Fibroblast of skin of back (primary cell): Measurements from ENCODE around the gene GPNMB.
"Not testable (repeated sequence)": the region's sequence is repeated elsewhere in the genome, so short reads cannot be mapped to it uniquely, and the experiment has no call there.

Experiments
- DNase-seq: peaks from one replicate; pipeline ENCODE4 v3.0.0-alpha.2; 2013

The GPNMB gene

DNA sequence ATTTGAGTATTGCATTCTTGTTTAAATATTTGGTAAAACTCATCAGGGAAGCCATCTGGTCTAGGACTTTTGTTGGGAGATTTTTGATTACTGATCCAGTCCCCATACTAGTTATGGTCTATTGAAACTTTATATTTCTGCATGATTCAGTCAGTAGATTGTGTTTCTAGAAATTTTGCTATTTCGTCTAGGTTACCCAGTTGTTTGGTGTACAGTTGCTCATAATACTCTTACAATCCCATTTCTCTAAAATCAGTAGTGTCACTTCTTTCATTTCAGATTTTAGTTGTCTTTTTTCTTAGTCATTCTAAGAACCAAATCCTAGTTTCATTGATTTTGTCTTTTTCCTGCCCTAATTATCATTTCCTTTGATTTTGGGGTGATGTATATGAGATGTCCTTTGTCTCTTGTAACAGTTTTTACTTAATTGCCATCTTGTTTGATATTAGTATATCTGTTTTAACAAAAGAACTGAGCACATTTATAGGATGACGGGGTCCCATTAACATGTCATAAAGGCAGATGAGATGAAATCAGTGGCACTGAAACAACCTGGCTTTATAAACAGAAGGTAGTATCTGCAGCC lies 60.5 kb downstream of the GPNMB start:
- no peak for DNase-seq

- DNase-seq = no peak
Measured at GRCh38 chr7:23308754-23309153, 62.2 kb downstream of the GPNMB start.

GRCh38 chr7:23312141-23312540 lies 65.6 kb downstream of the GPNMB start:
- DNase-seq = not testable (repeated sequence)

GRCh38 chr7:23315366-23315765 lies 68.8 kb downstream of the GPNMB start:
- no peak for DNase-seq
